ENCODE measurements around the gene GPR37L1. TPM values are rescaled to one million over a fixed set of nuclear protein-coding genes. Genes with fewer than 3 reads are reported as not detected.

The GPR37L1 gene
- total and polyA plus RNA-seq, 4 donors: under 0.01 to 0.04 (median 0.02) TPM; not detected in 1

DNA sequence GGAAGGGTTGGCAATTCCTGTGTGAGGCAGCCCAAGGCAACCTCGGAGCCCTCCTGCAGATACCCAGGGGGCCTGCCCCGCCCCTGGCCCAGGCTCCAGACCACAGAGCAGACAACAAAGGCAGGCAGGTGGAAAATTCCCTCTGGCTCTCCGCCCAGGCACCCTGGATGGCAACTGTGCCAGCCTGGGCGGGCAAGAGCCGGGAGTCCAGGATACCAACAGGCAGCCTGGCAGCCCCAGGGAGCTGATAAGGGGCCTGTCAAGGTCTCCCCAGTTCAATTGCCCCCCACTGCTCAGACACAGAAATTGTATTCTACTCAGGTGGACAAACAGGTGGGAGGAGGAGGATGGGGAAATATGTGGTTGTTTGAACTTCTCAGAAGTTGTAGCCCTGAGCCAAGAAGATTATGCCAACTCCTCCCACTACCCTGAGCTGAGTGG, 15.4 kb upstream of the GPR37L1 start:
- Histone ChIP-seq H3K27ac (ENCODE audit: low read depth in 1 of 2, low read length in 2 of 2) (peak overlapping the region; percentile 69 to 88), H3K36me3 (ENCODE audit: control insufficient read depth in 4 of 4, insufficient read depth in 3 of 4, low read depth in 1 of 4, low read length in 3 of 4) (no peaks in the 10 kb centered on the region), H3K4me3 (ENCODE audit: low read depth in 1 of 3, low read length in 3 of 3) (no peak overlapping the region), H3K9me3 (ENCODE audit: control insufficient read depth in 4 of 4, low read length in 3 of 4) (no peaks in the 10 kb centered on the region), H3K27me3 (ENCODE audit: control insufficient read depth in 4 of 4, insufficient read depth in 4 of 4, low read length in 3 of 4) (no peaks in the 10 kb centered on the region), H3K9ac (ENCODE audit: low read depth in 1 of 2, low read length in 2 of 2) (peak overlapping the region in 1 of 2 donors; percentile 15), H3K4me1 (ENCODE audit: control insufficient read depth in 4 of 4, insufficient read depth in 4 of 4, low read length in 3 of 4) (peaks cover 14 to 26% (median 17%) of the 10 kb centered on the region in 4 donors)
- WGBS: 32% methylated on average over 5 of the region's 5 CpGs
- TF ChIP-seq FOXA2 (IDR thresholded peaks at IDR 0.05) (no peak), SP1 (IDR thresholded peaks at IDR 0.05) (peak; percentile 58), ZBTB33 (IDR thresholded peaks at IDR 0.05) (no peak), JUND (IDR thresholded peaks at IDR 0.05) (no peak), CTCF (IDR thresholded peaks at IDR 0.05; ENCODE audit: low read depth, low read length, missing input control) (no peak), RAD21 (IDR thresholded peaks at IDR 0.05) (peak; percentile 37 to 44), NR2F2 (IDR thresholded peaks at IDR 0.05) (peak; percentile 26), ATF3 (IDR thresholded peaks at IDR 0.05) (no peak), YY1 (IDR thresholded peaks at IDR 0.05) (peak; percentile 48), RXRA (IDR thresholded peaks at IDR 0.05) (peak; percentile 25 to 74), GABPA (IDR thresholded peaks at IDR 0.05 in 1 of 2, conservative IDR thresholded peaks at IDR 0.05 in 1 of 2) (no peak), HNF4G (IDR thresholded peaks at IDR 0.05) (no peak), HNF4A (conservative IDR thresholded peaks at IDR 0.05) (peak; percentile 47 to 60)
- DNase-seq (ENCODE audit: low spot score): no peak

GRCh38 chr1:202107801-202108731, 14.7 kb upstream of the GPR37L1 start:
- no peak for DNase-seq (ENCODE audit: low spot score)
- no peaks in the 10 kb centered on the region for H3K9me3 ChIP-seq (ENCODE audit: control insufficient read depth in 4 of 4, low read length in 3 of 4)
- H3K27ac ChIP-seq (ENCODE audit: low read depth in 1 of 2, low read length in 2 of 2): peak overlapping the region; percentile 69 to 88
- H3K4me3 ChIP-seq (ENCODE audit: low read depth in 1 of 3, low read length in 3 of 3): no peak overlapping the region
- H3K4me1 ChIP-seq (ENCODE audit: control insufficient read depth in 4 of 4, insufficient read depth in 4 of 4, low read length in 3 of 4): peaks cover 16 to 32% (median 23%) of the 10 kb centered on the region in 4 donors
- no peaks in the 10 kb centered on the region for H3K27me3 ChIP-seq (ENCODE audit: control insufficient read depth in 4 of 4, insufficient read depth in 4 of 4, low read length in 3 of 4)
- 28% methylated on average over 13 of the region's 13 CpGs for WGBS
- H3K36me3 ChIP-seq (ENCODE audit: control insufficient read depth in 4 of 4, insufficient read depth in 3 of 4, low read depth in 1 of 4, low read length in 3 of 4): no peaks in the 10 kb centered on the region
- H3K9ac ChIP-seq (ENCODE audit: low read depth in 1 of 2, low read length in 2 of 2): peak overlapping the region; percentile 15 to 48
- peak; percentile 92 to 99 for TF ChIP-seq RXRA (IDR thresholded peaks at IDR 0.05)
- no peak for TF ChIP-seq ATF3 (IDR thresholded peaks at IDR 0.05)
- TF ChIP-seq RAD21 (IDR thresholded peaks at IDR 0.05): peak; percentile 35 to 51
- TF ChIP-seq HNF4A (conservative IDR thresholded peaks at IDR 0.05): peak; percentile 70 to 91
- peak; percentile 57 to 85 for TF ChIP-seq JUND (IDR thresholded peaks at IDR 0.05)
- no peak for TF ChIP-seq GABPA (IDR thresholded peaks at IDR 0.05 in 1 of 2, conservative IDR thresholded peaks at IDR 0.05 in 1 of 2)
- TF ChIP-seq, protein P1, sequence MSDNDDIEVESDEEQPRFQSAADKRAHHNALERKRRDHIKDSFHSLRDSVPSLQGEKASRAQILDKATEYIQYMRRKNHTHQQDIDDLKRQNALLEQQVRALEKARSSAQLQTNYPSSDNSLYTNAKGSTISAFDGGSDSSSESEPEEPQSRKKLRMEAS (IDR thresholded peaks at IDR 0.05): peak; percentile 51
- peak in 1 of 2 donors; percentile 24 for TF ChIP-seq EGR1 (IDR thresholded peaks at IDR 0.05; ENCODE audit: low read depth in 2 of 2)
- peak; percentile 59 for TF ChIP-seq FOXA1 (IDR thresholded peaks at IDR 0.05)
- TF ChIP-seq SP1 (IDR thresholded peaks at IDR 0.05): peak; percentile 88
- TF ChIP-seq FOXA2 (IDR thresholded peaks at IDR 0.05): peak; percentile 39
- peak; percentile 36 for TF ChIP-seq REST (IDR thresholded peaks at IDR 0.05)
- TF ChIP-seq CTCF (IDR thresholded peaks at IDR 0.05; ENCODE audit: low read depth, low read length, missing input control): no peak
- TF ChIP-seq HNF4G (IDR thresholded peaks at IDR 0.05): peak; percentile 15
- no peak for TF ChIP-seq TAF1 (conservative IDR thresholded peaks at IDR 0.05)
- peak; percentile 51 for TF ChIP-seq YY1 (IDR thresholded peaks at IDR 0.05)
